NCI-H1694 (cell line): ENCODE data around the gene DNAJC7.
"Not testable (repeated sequence)": the region's sequence is repeated elsewhere in the genome, so short reads cannot be mapped to it uniquely, and the experiment has no call there.

ENCODE experiments used
- DNase-seq: peaks from one replicate; lab custom pipeline; 2025; lab: John Stamatoyannopoulos, UW

The DNAJC7 gene

DNA sequence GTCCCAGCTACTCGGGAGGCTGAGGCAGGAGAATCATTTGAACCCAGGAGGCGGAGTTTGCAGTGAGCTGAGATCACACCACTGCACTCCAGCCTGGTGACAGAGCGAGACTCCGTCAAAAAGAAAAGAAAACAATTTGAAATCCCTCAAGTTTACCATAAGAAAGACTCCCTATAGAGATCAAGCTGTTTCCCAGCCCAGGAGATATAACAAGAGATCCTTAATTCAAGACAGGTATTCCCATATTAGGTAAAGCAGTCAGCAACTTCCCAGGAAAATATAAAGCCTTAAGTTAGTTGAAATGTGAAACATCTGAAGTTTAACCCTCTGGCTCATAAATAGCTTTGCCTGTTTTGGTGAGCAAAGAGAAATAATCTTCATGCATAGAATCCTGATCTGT lies 4.9 kb downstream of the DNAJC7 start:
- not testable (repeated sequence) for DNase-seq

- no peak for DNase-seq
Measured at GRCh38 chr17:42010898-42011516, 6.2 kb downstream of the DNAJC7 start.

DNA sequence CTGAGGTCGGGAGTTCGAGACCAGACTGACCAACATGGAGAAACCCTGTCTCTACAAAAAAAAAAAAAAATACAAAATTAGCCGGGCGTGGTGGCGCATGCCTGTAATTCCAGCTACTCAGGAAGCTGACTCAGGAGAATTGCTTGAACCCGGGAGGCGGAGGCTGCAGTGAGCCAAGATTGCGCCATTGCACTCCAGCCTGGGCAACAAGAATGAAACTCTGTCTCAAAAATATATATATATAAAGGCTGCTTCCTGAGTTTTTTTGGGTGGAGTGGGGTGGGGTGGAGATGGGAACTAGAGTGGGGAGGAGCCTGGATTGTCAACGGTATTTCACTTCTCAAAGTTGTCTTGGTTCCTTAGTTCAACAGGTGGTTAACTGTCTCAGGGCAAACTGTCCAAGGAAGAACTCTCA lies 7.0 kb downstream of the DNAJC7 start:
- DNase-seq: not testable (repeated sequence)

DNA sequence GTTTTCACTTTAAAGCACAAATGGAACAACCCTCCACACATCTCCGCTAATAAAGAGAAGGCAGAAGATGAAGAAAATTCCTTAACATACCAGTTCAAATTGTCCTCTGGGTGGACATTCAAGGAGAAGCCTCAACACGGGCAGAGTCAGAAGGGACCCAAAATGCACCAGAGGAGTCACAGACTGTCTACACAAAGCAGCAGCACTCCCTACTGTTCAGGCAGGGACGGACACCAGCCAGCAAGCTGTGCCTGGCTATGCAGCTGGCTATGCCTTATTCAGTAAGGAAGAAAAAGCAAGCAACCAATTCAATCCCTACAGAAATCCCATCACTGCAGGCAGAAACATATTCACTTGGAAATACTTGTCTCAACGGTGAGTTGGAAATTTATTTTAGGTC lies 8.1 kb downstream of the DNAJC7 start:
- no peak for DNase-seq

DNA sequence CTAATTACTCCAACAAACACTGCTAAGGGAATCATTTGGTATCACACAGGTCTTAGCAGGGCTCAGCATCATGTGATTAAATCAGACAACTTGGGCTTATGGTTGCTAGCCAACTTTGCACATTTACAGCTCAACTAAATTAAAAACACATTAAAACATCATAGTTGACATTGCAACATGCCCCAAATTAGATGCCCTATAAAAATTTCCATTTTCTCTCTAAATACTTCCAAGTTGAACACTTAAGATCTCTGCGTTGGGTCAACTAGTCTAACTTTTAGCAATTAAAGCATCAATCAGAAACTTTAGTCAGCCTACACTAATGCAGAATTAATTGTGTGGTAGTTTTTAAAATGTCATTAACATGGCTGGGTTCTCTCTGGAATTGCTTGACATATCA lies 12.1 kb downstream of the DNAJC7 start:
- DNase-seq: no peak

- no peak for DNase-seq
Measured at GRCh38 chr17:42002792-42003301, 14.4 kb downstream of the DNAJC7 start.

DNA sequence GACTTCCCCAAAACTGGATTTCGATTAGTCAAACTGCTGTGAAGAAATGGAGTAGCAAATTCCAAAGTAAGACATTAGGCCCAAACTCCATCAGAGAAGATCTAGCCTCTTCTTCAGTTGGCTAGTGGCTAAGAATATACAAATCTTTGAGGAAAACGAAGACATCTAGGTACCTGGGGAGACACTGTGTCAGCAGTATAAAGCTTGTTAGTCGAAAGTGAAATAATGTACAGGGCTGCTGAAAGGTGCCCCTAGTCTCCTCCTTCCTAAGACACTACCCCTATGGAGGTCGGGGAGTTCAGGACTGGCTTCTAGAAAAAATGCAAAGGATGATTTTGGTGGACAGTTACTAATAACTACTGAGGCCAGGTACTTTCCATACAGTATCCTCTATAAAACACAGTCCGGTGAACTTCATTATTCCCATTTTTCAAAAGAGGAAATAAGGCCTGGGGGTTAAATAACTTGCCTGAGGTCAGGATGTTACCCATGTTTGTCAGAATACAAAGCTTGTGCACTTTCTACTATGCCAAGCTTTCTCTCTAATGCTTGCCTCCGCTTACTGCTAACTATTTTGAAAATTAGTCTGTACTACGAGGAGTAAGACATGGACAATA lies 15.0 kb downstream of the DNAJC7 start:
- no peak for DNase-seq

DNA sequence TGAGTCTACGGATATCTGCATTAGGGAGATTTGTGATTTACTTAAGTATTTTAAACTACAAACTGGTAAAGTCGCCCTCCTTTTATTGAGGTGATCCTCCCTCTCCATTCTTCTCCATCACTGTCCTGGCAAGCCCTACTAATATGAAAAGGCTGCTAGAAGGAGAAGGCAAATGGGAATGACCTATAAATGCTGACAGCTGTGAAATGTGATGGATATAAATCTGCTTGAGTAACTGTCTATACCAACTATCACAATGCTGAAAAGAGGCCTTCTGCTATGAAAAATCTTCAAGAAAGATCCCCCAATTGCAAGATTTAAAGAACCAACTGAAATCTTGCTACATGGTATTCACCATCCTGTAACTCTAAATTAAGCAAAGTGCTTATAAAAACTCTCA lies 15.5 kb downstream of the DNAJC7 start:
- no peak for DNase-seq

DNA sequence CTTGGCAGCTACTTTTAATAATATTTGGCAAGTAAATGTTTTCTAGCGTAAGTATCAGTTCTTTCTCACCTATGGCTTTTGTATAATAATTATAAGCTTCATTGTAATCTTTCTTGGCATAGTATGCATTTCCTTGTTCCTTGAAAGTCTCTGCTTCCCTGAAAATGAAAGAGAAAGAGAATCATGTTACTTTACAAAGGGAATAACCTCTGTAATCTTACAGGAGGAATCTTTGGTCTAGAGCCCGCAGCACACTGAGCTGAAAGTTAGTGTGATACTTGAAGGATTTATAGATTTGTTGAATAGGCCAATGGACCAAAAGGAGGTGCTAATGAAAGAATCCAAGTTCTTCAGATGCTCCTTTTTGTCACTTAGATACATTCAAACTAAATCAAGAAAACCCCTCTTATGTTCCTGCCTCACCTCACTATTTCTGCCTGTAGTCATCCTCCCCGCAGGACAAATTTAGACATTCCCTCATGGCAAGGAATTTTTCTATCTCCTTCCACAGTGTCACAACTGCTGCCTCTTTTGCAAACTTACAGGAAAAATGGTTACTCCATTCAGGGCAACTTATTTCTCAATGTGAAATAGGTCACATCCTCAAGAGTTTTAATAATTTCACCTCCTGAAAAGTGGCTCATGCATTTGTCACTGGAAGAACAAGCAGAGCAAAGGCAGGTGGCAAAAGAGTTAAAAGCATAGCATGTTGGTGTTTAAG lies 16.7 kb downstream of the DNAJC7 start:
- DNase-seq: no peak

GRCh38 chr17:41998497-41998896 lies 18.7 kb downstream of the DNAJC7 start:
- no peak for DNase-seq

- no peak for DNase-seq
Measured at GRCh38 chr17:41996855-41997164, 20.4 kb downstream of the DNAJC7 start.

DNA sequence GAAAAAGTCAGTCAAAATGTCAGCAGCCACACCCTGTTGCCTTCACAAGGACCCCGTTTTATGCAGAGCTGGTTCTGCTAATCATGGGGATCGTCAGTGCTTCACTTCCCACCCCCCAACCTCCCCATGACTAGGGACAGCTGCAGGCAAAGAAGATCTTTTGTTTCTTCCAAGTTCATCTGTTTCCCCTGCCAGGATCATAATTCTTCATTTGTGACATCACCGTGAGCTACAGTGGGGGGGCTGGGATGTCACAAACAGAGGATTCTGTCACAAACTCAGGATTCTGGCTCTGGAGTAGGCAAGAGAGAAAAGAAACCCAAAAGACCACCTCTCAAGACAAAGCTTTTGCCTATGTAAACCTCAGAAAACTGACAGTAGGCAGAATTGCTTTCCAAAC lies 24.7 kb downstream of the DNAJC7 start:
- no peak for DNase-seq

GRCh38 chr17:41989702-41990419 lies 27.4 kb downstream of the DNAJC7 start:
- DNase-seq: no peak

DNA sequence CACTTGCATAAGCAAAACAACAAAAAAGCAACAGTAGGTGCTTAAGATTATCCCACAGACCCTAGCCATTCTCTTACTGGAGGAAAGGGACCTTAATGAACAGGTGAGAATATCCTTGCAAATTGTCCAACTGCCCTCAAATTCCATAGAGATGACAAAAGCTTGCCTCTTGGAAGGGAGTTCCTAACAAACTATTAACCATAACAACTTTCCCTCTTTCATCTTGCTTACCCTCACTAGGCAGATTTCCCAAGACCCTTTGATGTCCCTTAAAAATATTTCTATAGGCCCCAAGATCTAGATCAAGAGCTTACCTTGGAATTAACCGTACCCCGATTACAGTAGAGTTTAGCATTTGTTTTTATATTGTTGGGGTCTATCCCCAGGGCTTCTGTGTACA lies 28.8 kb downstream of the DNAJC7 start:
- DNase-seq: no peak

GRCh38 chr17:41987642-41988041 lies 29.6 kb downstream of the DNAJC7 start:
- DNase-seq: no peak

GRCh38 chr17:41986634-41987033 lies 30.6 kb downstream of the DNAJC7 start:
- DNase-seq: no peak

- DNase-seq: no peak
Measured at GRCh38 chr17:41985919-41986318, 31.3 kb downstream of the DNAJC7 start.

GRCh38 chr17:41984454-41984853 lies 32.8 kb downstream of the DNAJC7 start:
- DNase-seq: no peak

- DNase-seq: no peak
Measured at GRCh38 chr17:41982026-41982760, 35.0 kb downstream of the DNAJC7 start.

DNA sequence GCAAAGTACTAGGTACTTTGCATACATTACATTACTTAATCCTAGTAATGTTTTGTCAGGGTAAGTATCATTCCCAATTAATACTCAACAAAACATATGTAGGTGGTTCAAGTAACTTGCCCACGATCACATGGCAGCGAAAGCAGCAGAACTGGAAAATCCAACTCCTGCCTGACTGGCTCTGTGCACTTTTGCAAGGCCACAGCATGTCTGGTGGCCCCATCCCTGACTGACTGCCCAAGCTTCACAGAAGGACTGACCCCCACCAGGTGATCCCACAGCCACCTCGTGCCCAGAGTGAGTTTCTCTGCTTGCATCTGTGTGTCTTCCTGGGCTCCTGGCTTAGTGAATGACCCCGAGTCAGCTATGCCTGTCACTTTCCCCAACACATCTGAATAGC lies 39.2 kb downstream of the DNAJC7 start:
- no peak for DNase-seq

- no peak for DNase-seq
Measured at GRCh38 chr17:41976142-41976768, 41.0 kb downstream of the DNAJC7 start.
